Ovary (tissue), 9 donors: Measurements from ENCODE around the gene GSTT2. TPM values are rescaled to one million over a fixed set of nuclear protein-coding genes. Genes with fewer than 3 reads are reported as not detected.

ENCODE experiments used
- DNase-seq, 5 donors: peaks; one replicate each; pipeline ENCODE4 v3.0.0-alpha.2; 2019 to 2020
- H3K27ac ChIP-seq, 2 donors: fragments of 200-600 bp; one replicate each; pipeline versions ENCODE4 v1.5.1 to v1.8.0; 2019 to 2022
- H3K27me3 ChIP-seq: fragments of 200-600 bp; one replicate; pipeline ENCODE4 v1.8.0; 2022
- H3K36me3 ChIP-seq: fragments of 200-600 bp; sonication (generic); one replicate; pipeline ENCODE4 v1.5.1; 2019
- H3K4me1 ChIP-seq: one replicate; pipeline ENCODE4 v1.8.1; 2013; ENCODE audit warnings: mild to moderate bottlenecking, moderate library complexity; ENCODE audit not compliant: insufficient read depth
- H3K4me3 ChIP-seq: fragments of 200-600 bp; sonication (generic); one replicate; pipeline ENCODE4 v1.5.1; 2017
- H3K9me3 ChIP-seq, 2 donors: fragments of 200-600 bp in 1 of 2; sonication (generic) in 1 of 2; one replicate each; pipeline versions ENCODE4 v1.5.1 to v1.8.1; 2013 to 2019; ENCODE audit warnings: mild to moderate bottlenecking in 1 of 2, moderate library complexity in 1 of 2
- EP300 ChIP-seq: sonication (generic); formaldehyde crosslinking; IDR thresholded peaks from one replicate; pipeline ENCODE4 v1.6.1; 2017; ENCODE audit warnings: antibody characterized with exemption
- POLR2A ChIP-seq: fragments of 450-650 bp; IDR thresholded peaks from one replicate; pipeline ENCODE4 v1.6.1; 2017; ENCODE audit warnings: antibody characterized with exemption, mild to moderate bottlenecking, moderate library complexity
- intact Hi-C, 4 donors: fragments of 100-400 bp; cut with DNase I; formaldehyde crosslinking; loops; one replicate each; pipeline versions ENCODE4 v1.11.0 to v1.15.1; 2022 to 2023
- polyA plus RNA-seq, 2 donors: library from polyadenylated mRNA; stranded (reverse); fragments of 200-250 nt in 1 of 2; fragments of 350-450 nt in 1 of 2; fragmentation: Illumina TruSeq in 1 of 2; extraction: RNeasy Lipid Tissue Mini Kit (QIAGEN cat#74804) in 1 of 2; gene quantifications; one replicate each; pipeline ENCODE4 v1.2.3, GENCODE V29; 2013 to 2014
- total RNA-seq, 7 donors: library from RNA; depleted of rRNA in 2 of 7; stranded (reverse); fragments of >200 nt in 2 of 7; fragmentation: NEBNext Ultra II Directional in 3 of 7; extraction: Animal tissue kit (Norgen Biotek cat#: 25700) in 3 of 7; gene quantifications; one replicate each; pipeline versions ENCODE4 v1.1.0 to v1.2.4, GENCODE V29; 2016 to 2023
- TF ChIP-seq, protein P1 (sequence below), 3 donors: fragments of 450-650 bp in 2 of 3; fragments of 200-600 bp in 1 of 3; IDR thresholded peaks; one replicate each; pipeline versions ENCODE4 v1.5.1 to v1.8.0; 2016 to 2022; ENCODE audit warnings: antibody characterized with exemption in 3 of 3, mild to moderate bottlenecking in 1 of 3
- donor health status: DM: no; HTN: no; CAD: no; lungs with moderate emphysema.
- donor health status: DM: no; HTN: no; CAD: no.
- donor health status: Bipolar disorder and iron deficiency.
- donor health status: DM: yes; HTN: yes; CAD: no.
- donor health status: DM: no; HTN: no; CAD: no.
- donor health status: DM: yes; HTN: yes; CAD: no.

Gene GSTT2
- total and polyA plus RNA-seq, 9 donors: 0.33 to 1.8 (median 0.98) TPM; not detected in 4

DNA sequence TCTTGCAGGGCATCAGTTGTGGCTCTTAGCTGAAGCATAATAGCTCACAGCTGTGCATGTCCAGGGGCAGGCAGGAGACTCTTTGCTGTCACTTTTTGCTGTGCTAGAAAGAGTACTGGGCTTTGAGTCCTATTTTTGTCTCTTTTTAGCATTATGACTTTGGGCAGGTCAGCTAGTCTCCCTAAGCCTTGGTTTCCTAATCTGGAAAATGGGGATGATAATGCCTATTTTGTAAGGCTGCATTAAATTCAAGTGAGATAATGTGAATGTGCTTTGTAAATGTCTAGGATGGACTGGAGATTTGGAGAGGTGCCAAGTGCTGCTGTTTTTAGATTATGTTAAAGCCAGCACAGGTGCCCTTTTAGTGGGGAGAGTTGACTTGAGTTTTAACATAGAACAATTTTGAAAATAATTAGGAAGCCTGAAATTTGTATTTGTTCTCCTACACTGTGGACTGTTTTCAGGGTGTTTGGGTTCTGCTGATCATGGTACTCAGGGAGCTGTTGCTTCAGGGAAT, 50.3 kb downstream of the GSTT2 start:
- intact Hi-C loops: no loop called here
- H3K36me3 ChIP-seq: no peaks in the 10 kb centered on the region
- H3K9me3 ChIP-seq: no peaks in the 10 kb centered on the region
- no peak overlapping the region for H3K27ac ChIP-seq
- TF ChIP-seq, protein P1, sequence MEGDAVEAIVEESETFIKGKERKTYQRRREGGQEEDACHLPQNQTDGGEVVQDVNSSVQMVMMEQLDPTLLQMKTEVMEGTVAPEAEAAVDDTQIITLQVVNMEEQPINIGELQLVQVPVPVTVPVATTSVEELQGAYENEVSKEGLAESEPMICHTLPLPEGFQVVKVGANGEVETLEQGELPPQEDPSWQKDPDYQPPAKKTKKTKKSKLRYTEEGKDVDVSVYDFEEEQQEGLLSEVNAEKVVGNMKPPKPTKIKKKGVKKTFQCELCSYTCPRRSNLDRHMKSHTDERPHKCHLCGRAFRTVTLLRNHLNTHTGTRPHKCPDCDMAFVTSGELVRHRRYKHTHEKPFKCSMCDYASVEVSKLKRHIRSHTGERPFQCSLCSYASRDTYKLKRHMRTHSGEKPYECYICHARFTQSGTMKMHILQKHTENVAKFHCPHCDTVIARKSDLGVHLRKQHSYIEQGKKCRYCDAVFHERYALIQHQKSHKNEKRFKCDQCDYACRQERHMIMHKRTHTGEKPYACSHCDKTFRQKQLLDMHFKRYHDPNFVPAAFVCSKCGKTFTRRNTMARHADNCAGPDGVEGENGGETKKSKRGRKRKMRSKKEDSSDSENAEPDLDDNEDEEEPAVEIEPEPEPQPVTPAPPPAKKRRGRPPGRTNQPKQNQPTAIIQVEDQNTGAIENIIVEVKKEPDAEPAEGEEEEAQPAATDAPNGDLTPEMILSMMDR (IDR thresholded peaks at IDR 0.05): no peak
- TF ChIP-seq EP300 (no peak), POLR2A (no peak)
- DNase-seq: no peak
- peaks cover 2% of the 10 kb centered on the region for H3K4me1 ChIP-seq
- no peaks in the 10 kb centered on the region for H3K27me3 ChIP-seq
- H3K4me3 ChIP-seq: no peak overlapping the region

Other genes starting within 250 kb of the GSTT2 start
- 10 to 100 TPM in 5 of 7 donors, 1 to 10 TPM in 2; 4.8 to 21.6 (median 17.8) TPM for gene ZNF70, start 229.0 kb upstream of the GSTT2 start, total RNA-seq
- gene ZNF70, start 229.0 kb upstream of the GSTT2 start, polyA plus RNA-seq: 1 to 10 TPM; 3.8 to 6.4 TPM
- 1 to 10 TPM in 1 of 7 donors, not detected in 6; 2.8 TPM for gene VPREB3, start 225.7 kb upstream of the GSTT2 start, total RNA-seq
- not detected for gene VPREB3, start 225.7 kb upstream of the GSTT2 start, polyA plus RNA-seq
- 1 to 10 TPM in 4 of 7 donors, under 1 TPM in 3; 0.48 to 6.5 (median 1.1) TPM for gene C22orf15, start 217.1 kb upstream of the GSTT2 start, total RNA-seq
- under 1 TPM; 0.28 to 0.77 TPM for gene C22orf15, start 217.1 kb upstream of the GSTT2 start, polyA plus RNA-seq
- 10 to 100 TPM in 6 of 7 donors, 1 to 10 TPM in 1; 2.7 to 40.5 (median 22.9) TPM for gene CHCHD10, start 212.2 kb upstream of the GSTT2 start, total RNA-seq
- gene CHCHD10, start 212.2 kb upstream of the GSTT2 start, polyA plus RNA-seq: 10 to 100 TPM; 17.6 to 20.1 TPM
- 10 to 100 TPM in 4 of 7 donors, 1 to 10 TPM in 3; 1.4 to 59.7 (median 12.1) TPM for gene MMP11, start 207.3 kb upstream of the GSTT2 start, total RNA-seq
- gene MMP11, start 207.3 kb upstream of the GSTT2 start, polyA plus RNA-seq: 10 to 100 TPM in 1 of 2 donors, 1 to 10 TPM in 1; 1.4 to 11.4 TPM
- gene SMARCB1, start 193.2 kb upstream of the GSTT2 start, total RNA-seq: 100 to 1,000 TPM in 1 of 7 donors, 10 to 100 TPM in 6; 47.1 to 107 (median 87.3) TPM
- gene SMARCB1, start 193.2 kb upstream of the GSTT2 start, polyA plus RNA-seq: 10 to 100 TPM; 75.4 to 87.0 TPM
- 1 to 10 TPM in 5 of 7 donors, under 1 TPM in 2; 0.76 to 3.9 (median 2.0) TPM for gene DERL3, start 141.1 kb upstream of the GSTT2 start, total RNA-seq
- 1 to 10 TPM in 1 of 2 donors, under 1 TPM in 1; 0.45 to 1.5 TPM for gene DERL3, start 141.1 kb upstream of the GSTT2 start, polyA plus RNA-seq
- 10 to 100 TPM; 14.2 to 25.3 (median 17.2) TPM for gene SLC2A11, start 122.3 kb upstream of the GSTT2 start, total RNA-seq
- 10 to 100 TPM; 13.7 to 15.0 TPM for gene SLC2A11, start 122.3 kb upstream of the GSTT2 start, polyA plus RNA-seq
- 100 to 1,000 TPM; 194 to 426 (median 362) TPM for gene MIF, start 85.8 kb upstream of the GSTT2 start, total RNA-seq
- gene MIF, start 85.8 kb upstream of the GSTT2 start, polyA plus RNA-seq: 100 to 1,000 TPM in 1 of 2 donors, 1 to 10 TPM in 1; 1.1 to 289 TPM
- 10 to 100 TPM in 6 of 7 donors, 1 to 10 TPM in 1; 5.8 to 20.9 (median 14.1) TPM for gene GSTT2B, start 18.9 kb upstream of the GSTT2 start, total RNA-seq
- 10 to 100 TPM; 11.1 to 11.8 TPM for gene GSTT2B, start 18.9 kb upstream of the GSTT2 start, polyA plus RNA-seq
- 1 to 10 TPM in 5 of 7 donors, not detected in 2; 2.8 to 5.1 (median 3.4) TPM for gene DDTL, start 13.2 kb upstream of the GSTT2 start, total RNA-seq
- gene DDTL, start 13.2 kb upstream of the GSTT2 start, polyA plus RNA-seq: 1 to 10 TPM; 1.4 to 1.6 TPM
- 100 to 1,000 TPM in 3 of 7 donors, 10 to 100 TPM in 4; 73.5 to 115 (median 90.0) TPM for gene DDT, start 5.7 kb upstream of the GSTT2 start, total RNA-seq
- gene DDT, start 5.7 kb upstream of the GSTT2 start, polyA plus RNA-seq: 100 to 1,000 TPM in 1 of 2 donors, 10 to 100 TPM in 1; 34.6 to 236 TPM
- gene GSTT4, start 25.3 kb downstream of the GSTT2 start, total RNA-seq: not detected
- not detected for gene GSTT4, start 25.3 kb downstream of the GSTT2 start, polyA plus RNA-seq
- 10 to 100 TPM; 26.3 to 68.0 (median 50.2) TPM for gene CABIN1, start 31.2 kb downstream of the GSTT2 start, total RNA-seq
- 10 to 100 TPM; 15.7 to 25.1 TPM for gene CABIN1, start 31.2 kb downstream of the GSTT2 start, polyA plus RNA-seq
- gene SUSD2, start 201.4 kb downstream of the GSTT2 start, total RNA-seq: 1 to 10 TPM in 5 of 7 donors, under 1 TPM in 2; 0.45 to 4.1 (median 2.6) TPM
- gene SUSD2, start 201.4 kb downstream of the GSTT2 start, polyA plus RNA-seq: 1 to 10 TPM; 1.7 to 2.9 TPM